ENCODE data around the gene ABHD1. TPM values are rescaled to one million over a fixed set of nuclear protein-coding genes. Genes with fewer than 3 reads are reported as not detected.

Gene ABHD1
- total RNA-seq: 1 to 10 TPM in 1 of 4 donors, under 1 TPM in 1, not detected in 2; 0.75 to 1.5 TPM

GRCh38 chr2:27123302-27124150 is at the start of gene ABHD1:
ABHD1 (plus strand) TSS chr2:27123815; CDS start chr2:27123949, 134 bp downstream.
- TF ChIP-seq CTCF (IDR thresholded peaks at IDR 0.05; ENCODE audit: low read depth): no peak

GRCh38 chr2:27074738-27075565 is 48.7 kb upstream of the ABHD1 start:
- no peak for TF ChIP-seq CTCF (IDR thresholded peaks at IDR 0.05; ENCODE audit: low read depth)

DNA sequence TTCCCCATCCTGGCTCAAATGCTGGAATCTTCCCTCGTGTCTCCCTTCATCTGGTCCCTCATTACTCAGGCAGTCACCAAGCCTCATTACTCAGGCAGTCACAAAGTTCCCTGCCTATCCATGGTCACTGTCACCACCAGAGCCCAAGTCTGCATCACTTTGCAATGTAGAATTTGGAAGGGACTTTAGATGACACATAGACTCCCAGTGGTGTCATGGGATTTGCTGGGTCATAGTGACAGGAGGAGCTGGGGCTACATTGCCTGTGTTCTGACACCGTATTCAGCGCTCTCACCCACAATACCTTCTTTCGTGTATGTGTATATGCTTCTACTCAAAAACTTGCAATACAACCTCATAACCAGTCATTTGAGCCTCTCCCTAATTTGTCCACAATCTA is 47.3 kb upstream of the ABHD1 start:
- no peak for TF ChIP-seq CTCF (IDR thresholded peaks at IDR 0.05; ENCODE audit: low read depth)

DNA sequence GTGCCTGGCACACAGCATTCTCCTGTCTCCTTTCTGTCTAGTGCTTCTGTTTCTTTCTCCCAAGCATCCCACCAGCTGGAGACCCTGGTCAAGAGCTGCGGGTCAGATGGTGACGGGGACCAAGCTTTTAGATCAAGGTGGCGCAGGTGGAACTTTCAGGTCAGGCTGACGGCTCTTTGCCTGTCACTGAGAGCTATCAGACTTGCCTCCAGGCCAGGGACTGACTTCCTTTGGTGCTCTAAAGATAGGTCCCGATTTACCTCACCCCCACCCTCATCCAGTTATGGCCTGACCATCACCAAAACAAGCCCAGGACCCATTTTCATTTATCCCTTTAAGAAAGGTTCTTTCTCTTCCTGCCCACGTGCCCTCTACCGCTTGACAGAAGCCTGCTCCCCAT is 46.4 kb upstream of the ABHD1 start:
- no peak for TF ChIP-seq CTCF (IDR thresholded peaks at IDR 0.05; ENCODE audit: low read depth)

DNA sequence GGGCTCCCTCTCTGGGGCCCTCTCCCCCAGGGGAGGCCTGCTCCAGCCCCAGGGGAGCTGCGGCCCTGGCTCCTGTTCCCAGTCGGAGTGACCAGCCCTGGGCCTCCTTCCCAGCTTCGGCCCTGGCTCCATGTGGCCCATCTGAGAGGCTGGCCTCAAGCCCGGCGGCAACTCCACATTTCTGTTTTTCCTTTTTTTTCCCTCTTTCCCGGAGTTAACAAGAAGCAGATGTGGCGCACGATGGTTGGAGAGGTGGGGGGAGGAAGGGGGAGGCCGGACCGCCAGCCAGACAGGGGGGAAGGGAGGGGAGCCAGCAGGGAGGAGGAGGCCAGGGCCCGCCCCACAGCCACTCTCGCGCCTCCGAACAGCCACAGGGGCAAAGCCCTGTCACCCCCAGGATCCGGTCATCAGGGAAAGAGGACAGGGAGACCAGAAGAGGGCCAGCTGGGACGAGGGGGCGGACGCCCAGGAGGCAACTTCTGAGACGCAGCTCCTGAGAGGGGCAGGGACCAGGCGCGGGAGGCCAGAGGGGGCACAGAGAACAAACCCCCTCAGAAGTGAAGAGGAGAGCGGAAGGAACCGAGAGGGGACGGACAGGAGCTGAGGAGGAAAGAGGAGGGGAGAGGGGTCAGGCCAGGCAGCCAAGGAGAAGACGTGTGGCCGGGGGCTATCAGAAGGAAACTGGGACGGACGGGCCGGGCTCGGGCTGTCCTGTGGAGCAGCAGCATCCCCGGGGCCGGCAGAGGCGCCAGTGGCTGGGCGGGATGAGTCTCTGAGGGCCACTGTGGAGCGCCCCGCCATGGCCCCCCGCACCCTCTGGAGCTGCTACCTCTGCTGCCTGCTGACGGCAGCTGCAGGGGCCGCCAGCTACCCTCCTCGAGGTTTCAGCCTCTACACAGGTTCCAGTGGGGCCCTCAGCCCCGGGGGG is 45.1 kb upstream of the ABHD1 start, which contains the start of gene EMILIN1:
TSS of gene EMILIN1 (plus strand) at position 349 of the 928 bp plus-strand sequence. CDS start at position 800, 451 bp downstream.
- TF ChIP-seq CTCF (IDR thresholded peaks at IDR 0.05; ENCODE audit: low read depth): no peak

- TF ChIP-seq CTCF (IDR thresholded peaks at IDR 0.05; ENCODE audit: low read depth): no peak
These were observed 44.1 kb upstream of the ABHD1 start for GRCh38 chr2:27079233-27080139.
